ENCODE measurements around the gene PCDHA8. TPM values are rescaled to one million over a fixed set of nuclear protein-coding genes. Genes with fewer than 3 reads are reported as not detected.

PCDHA8 gene
- polyA plus RNA-seq, 1 experiment: 0.01 TPM

GRCh38 chr5:140877262-140877581 is 36.2 kb downstream of the PCDHA8 start:
- no peak for DNase-seq (ENCODE audit: low read depth, low spot score)
- H3K27me3 ChIP-seq (ENCODE audit: control insufficient read depth, insufficient read depth, low read length): no peaks in the 10 kb centered on the region
- no peak overlapping the region for H3K4me3 ChIP-seq (ENCODE audit: low read depth, low read length)
- POLR2A ChIA-PET: no interaction called here
- TF ChIP-seq CTCF (IDR thresholded peaks at IDR 0.05; ENCODE audit: low read depth, low read length): no peak
- CTCF ChIA-PET: no interaction called here
- H3K27ac ChIP-seq (ENCODE audit: low read depth, low read length): no peak overlapping the region
- peaks cover 27% of the 10 kb centered on the region for H3K9me3 ChIP-seq (ENCODE audit: control insufficient read depth, insufficient read depth, low read length)

- no peak for TF ChIP-seq CTCF (IDR thresholded peaks at IDR 0.05; ENCODE audit: low read depth, low read length)
- ChIA-PET POLR2A (no interaction called here), CTCF (no interaction called here)
- Histone ChIP-seq H3K27me3 (ENCODE audit: control insufficient read depth, insufficient read depth, low read length) (no peaks in the 10 kb centered on the region), H3K4me3 (ENCODE audit: low read depth, low read length) (no peak within 1 kb of the TSS), H3K9me3 (ENCODE audit: control insufficient read depth, insufficient read depth, low read length) (peaks cover 32% of the 10 kb centered on the region), H3K27ac (ENCODE audit: low read depth, low read length) (no peak within 1 kb of the TSS)
- no peak for DNase-seq (ENCODE audit: low read depth, low spot score)
These were observed 41.1 kb downstream of the PCDHA8 start, which contains the start of gene PCDHA13 for GRCh38 chr5:140881889-140882590. PCDHA13 (plus strand) TSS chr5:140882124; CDS start chr5:140882269, 145 bp downstream.

- ChIA-PET POLR2A (no interaction called here), CTCF (no interaction called here)
- Histone ChIP-seq H3K9me3 (ENCODE audit: control insufficient read depth, insufficient read depth, low read length) (peaks cover 27% of the 10 kb centered on the region), H3K27me3 (ENCODE audit: control insufficient read depth, insufficient read depth, low read length) (no peaks in the 10 kb centered on the region), H3K27ac (ENCODE audit: low read depth, low read length) (no peak overlapping the region), H3K4me3 (ENCODE audit: low read depth, low read length) (no peak overlapping the region)
- no peak for TF ChIP-seq CTCF (IDR thresholded peaks at IDR 0.05; ENCODE audit: low read depth, low read length)
- no peak for DNase-seq (ENCODE audit: low read depth, low spot score)
These were observed 41.6 kb downstream of the PCDHA8 start for GRCh38 chr5:140882591-140882899.

- Histone ChIP-seq H3K9me3 (ENCODE audit: control insufficient read depth, insufficient read depth, low read length) (peaks cover 26% of the 10 kb centered on the region), H3K27me3 (ENCODE audit: control insufficient read depth, insufficient read depth, low read length) (no peaks in the 10 kb centered on the region), H3K4me3 (ENCODE audit: low read depth, low read length) (no peak overlapping the region), H3K27ac (ENCODE audit: low read depth, low read length) (no peak overlapping the region)
- POLR2A ChIA-PET: no interaction called here
- DNase-seq (ENCODE audit: low read depth, low spot score): no peak
- CTCF ChIA-PET: no interaction called here
- no peak for TF ChIP-seq CTCF (IDR thresholded peaks at IDR 0.05; ENCODE audit: low read depth, low read length)
These were observed 42.4 kb downstream of the PCDHA8 start for GRCh38 chr5:140883373-140883772.

- POLR2A ChIA-PET: no interaction called here
- no peaks in the 10 kb centered on the region for H3K27me3 ChIP-seq (ENCODE audit: control insufficient read depth, insufficient read depth, low read length)
- no peak overlapping the region for H3K27ac ChIP-seq (ENCODE audit: low read depth, low read length)
- no peak overlapping the region for H3K4me3 ChIP-seq (ENCODE audit: low read depth, low read length)
- H3K9me3 ChIP-seq (ENCODE audit: control insufficient read depth, insufficient read depth, low read length): peaks cover 26% of the 10 kb centered on the region
- CTCF ChIA-PET: interaction anchor here (0.5 kb wide), 1 partner anchor 442 kb away, joined by 4 read pairs; no protein-coding TSS in a partner anchor
- no peak for DNase-seq (ENCODE audit: low read depth, low spot score)
- no peak for TF ChIP-seq CTCF (IDR thresholded peaks at IDR 0.05; ENCODE audit: low read depth, low read length)
These were observed 43.1 kb downstream of the PCDHA8 start for GRCh38 chr5:140883927-140884697.

Measured in AG04450 (cell line).